Measurements from ENCODE around the gene INPP5D. TPM values are rescaled to one million over a fixed set of nuclear protein-coding genes. Genes with fewer than 3 reads are reported as not detected.

Gene INPP5D
- total and polyA plus RNA-seq, 2 of the 13 experiments (the other 11 are each of a cell fraction or from before 2014, with no cell fraction given) = 16.7 to 18.0 TPM

DNA sequence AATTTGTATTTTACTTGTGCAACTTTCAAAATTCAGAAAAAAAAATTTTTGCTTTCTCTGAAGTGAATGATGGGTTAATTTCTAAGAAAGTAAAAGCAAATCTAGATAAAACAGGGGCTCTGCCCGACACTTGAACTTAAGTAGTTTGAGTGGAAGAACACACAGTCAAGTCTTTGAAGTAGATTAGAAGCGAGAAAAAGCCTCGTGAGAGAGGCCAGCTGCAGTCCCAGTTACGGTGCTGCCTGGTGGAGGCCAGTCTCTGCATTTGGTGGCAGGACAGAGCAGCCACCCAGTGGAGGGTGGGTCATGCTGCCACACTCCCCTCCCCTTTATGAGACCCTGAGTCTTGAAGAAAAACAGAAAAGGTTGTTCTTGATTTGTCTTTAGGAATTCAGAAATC, 81.8 kb downstream of the INPP5D start:
- H4K20me1 ChIP-seq (ENCODE audit: insufficient read depth, low read length) = no peaks in the 10 kb centered on the region
- CTCF ChIA-PET (ENCODE audit: low intra/inter-chr PET ratio, low total read pairs) = no interaction called here

More for the DNA sequence above, 81.8 kb downstream of the INPP5D start:
- Histone ChIP-seq H3K4me2 (ENCODE audit: low read depth, low read length) (no peak overlapping the region), H2AFZ (ENCODE audit: low read length) (no peak overlapping the region), H3K79me2 (ENCODE audit: insufficient read depth, low read length) (no peaks in the 10 kb centered on the region), H3K9me3 (ENCODE audit: low read length) (no peaks in the 10 kb centered on the region), H3K27me3 (ENCODE audit: control insufficient read depth in 1 of 2, insufficient read depth in 2 of 2, low read length in 2 of 2) (no peaks in the 10 kb centered on the region), H3K36me3 (replicated peaks in 1 of 2; ENCODE audit: control insufficient read depth in 1 of 2, insufficient read depth in 2 of 2, low read length in 2 of 2) (peaks cover 5 to 26% of the 10 kb centered on the region in 2 experiments; a peak in 4 of 5 replicates), H3K4me3 (replicated peaks in 1 of 3; ENCODE audit: insufficient read depth in 1 of 3, low read depth in 2 of 3, low read length in 3 of 3) (no peak overlapping the region), H3K9ac (ENCODE audit: insufficient read depth, low read depth, low read length) (no peak overlapping the region), H3K4me1 (ENCODE audit: insufficient read depth, low read length) (peaks cover 23% of the 10 kb centered on the region), H3K27ac (ENCODE audit: extremely low read length, insufficient read depth, low read length) (no peak overlapping the region)
- no peak for FAIRE-seq
- POLR2A ChIA-PET = no interaction called here
- TF ChIP-seq, protein P1, sequence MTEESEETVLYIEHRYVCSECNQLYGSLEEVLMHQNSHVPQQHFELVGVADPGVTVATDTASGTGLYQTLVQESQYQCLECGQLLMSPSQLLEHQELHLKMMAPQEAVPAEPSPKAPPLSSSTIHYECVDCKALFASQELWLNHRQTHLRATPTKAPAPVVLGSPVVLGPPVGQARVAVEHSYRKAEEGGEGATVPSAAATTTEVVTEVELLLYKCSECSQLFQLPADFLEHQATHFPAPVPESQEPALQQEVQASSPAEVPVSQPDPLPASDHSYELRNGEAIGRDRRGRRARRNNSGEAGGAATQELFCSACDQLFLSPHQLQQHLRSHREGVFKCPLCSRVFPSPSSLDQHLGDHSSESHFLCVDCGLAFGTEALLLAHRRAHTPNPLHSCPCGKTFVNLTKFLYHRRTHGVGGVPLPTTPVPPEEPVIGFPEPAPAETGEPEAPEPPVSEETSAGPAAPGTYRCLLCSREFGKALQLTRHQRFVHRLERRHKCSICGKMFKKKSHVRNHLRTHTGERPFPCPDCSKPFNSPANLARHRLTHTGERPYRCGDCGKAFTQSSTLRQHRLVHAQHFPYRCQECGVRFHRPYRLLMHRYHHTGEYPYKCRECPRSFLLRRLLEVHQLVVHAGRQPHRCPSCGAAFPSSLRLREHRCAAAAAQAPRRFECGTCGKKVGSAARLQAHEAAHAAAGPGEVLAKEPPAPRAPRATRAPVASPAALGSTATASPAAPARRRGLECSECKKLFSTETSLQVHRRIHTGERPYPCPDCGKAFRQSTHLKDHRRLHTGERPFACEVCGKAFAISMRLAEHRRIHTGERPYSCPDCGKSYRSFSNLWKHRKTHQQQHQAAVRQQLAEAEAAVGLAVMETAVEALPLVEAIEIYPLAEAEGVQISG (CRISPR knock-in tag; IDR thresholded peaks at IDR 0.05) = no peak
- TF ChIP-seq HNF4G (IDR thresholded peaks at IDR 0.05; ENCODE audit: borderline replicate concordance, low read depth, low read length) (no peak), HNF4G (CRISPR knock-in tag; IDR thresholded peaks at IDR 0.05; ENCODE audit: borderline replicate concordance, low read depth) (no peak), TCF7L2 (IDR thresholded peaks at IDR 0.05; ENCODE audit: low read depth, low read length) (no peak), TCF7 (IDR thresholded peaks at IDR 0.05; ENCODE audit: low read depth) (no peak), NFATC3 (CRISPR knock-in tag; IDR thresholded peaks at IDR 0.05) (no peak)
- TF ChIP-seq, protein P2, sequence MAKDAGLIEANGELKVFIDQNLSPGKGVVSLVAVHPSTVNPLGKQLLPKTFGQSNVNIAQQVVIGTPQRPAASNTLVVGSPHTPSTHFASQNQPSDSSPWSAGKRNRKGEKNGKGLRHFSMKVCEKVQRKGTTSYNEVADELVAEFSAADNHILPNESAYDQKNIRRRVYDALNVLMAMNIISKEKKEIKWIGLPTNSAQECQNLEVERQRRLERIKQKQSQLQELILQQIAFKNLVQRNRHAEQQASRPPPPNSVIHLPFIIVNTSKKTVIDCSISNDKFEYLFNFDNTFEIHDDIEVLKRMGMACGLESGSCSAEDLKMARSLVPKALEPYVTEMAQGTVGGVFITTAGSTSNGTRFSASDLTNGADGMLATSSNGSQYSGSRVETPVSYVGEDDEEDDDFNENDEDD (CRISPR knock-in tag; IDR thresholded peaks at IDR 0.05; ENCODE audit: borderline replicate concordance) = no peak
- TF ChIP-seq, protein P3, sequence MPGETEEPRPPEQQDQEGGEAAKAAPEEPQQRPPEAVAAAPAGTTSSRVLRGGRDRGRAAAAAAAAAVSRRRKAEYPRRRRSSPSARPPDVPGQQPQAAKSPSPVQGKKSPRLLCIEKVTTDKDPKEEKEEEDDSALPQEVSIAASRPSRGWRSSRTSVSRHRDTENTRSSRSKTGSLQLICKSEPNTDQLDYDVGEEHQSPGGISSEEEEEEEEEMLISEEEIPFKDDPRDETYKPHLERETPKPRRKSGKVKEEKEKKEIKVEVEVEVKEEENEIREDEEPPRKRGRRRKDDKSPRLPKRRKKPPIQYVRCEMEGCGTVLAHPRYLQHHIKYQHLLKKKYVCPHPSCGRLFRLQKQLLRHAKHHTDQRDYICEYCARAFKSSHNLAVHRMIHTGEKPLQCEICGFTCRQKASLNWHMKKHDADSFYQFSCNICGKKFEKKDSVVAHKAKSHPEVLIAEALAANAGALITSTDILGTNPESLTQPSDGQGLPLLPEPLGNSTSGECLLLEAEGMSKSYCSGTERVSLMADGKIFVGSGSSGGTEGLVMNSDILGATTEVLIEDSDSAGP (CRISPR knock-in tag; IDR thresholded peaks at IDR 0.05; ENCODE audit: borderline replicate concordance) = no peak
- TF ChIP-seq, protein P4, sequence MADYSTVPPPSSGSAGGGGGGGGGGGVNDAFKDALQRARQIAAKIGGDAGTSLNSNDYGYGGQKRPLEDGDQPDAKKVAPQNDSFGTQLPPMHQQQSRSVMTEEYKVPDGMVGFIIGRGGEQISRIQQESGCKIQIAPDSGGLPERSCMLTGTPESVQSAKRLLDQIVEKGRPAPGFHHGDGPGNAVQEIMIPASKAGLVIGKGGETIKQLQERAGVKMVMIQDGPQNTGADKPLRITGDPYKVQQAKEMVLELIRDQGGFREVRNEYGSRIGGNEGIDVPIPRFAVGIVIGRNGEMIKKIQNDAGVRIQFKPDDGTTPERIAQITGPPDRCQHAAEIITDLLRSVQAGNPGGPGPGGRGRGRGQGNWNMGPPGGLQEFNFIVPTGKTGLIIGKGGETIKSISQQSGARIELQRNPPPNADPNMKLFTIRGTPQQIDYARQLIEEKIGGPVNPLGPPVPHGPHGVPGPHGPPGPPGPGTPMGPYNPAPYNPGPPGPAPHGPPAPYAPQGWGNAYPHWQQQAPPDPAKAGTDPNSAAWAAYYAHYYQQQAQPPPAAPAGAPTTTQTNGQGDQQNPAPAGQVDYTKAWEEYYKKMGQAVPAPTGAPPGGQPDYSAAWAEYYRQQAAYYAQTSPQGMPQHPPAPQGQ (CRISPR knock-in tag; IDR thresholded peaks at IDR 0.05; ENCODE audit: borderline replicate concordance) = no peak
- TF ChIP-seq, protein P5, sequence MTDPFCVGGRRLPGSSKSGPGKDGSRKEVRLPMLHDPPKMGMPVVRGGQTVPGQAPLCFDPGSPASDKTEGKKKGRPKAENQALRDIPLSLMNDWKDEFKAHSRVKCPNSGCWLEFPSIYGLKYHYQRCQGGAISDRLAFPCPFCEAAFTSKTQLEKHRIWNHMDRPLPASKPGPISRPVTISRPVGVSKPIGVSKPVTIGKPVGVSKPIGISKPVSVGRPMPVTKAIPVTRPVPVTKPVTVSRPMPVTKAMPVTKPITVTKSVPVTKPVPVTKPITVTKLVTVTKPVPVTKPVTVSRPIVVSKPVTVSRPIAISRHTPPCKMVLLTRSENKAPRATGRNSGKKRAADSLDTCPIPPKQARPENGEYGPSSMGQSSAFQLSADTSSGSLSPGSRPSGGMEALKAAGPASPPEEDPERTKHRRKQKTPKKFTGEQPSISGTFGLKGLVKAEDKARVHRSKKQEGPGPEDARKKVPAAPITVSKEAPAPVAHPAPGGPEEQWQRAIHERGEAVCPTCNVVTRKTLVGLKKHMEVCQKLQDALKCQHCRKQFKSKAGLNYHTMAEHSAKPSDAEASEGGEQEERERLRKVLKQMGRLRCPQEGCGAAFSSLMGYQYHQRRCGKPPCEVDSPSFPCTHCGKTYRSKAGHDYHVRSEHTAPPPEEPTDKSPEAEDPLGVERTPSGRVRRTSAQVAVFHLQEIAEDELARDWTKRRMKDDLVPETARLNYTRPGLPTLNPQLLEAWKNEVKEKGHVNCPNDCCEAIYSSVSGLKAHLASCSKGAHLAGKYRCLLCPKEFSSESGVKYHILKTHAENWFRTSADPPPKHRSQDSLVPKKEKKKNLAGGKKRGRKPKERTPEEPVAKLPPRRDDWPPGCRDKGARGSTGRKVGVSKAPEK (CRISPR knock-in tag; IDR thresholded peaks at IDR 0.05; ENCODE audit: borderline replicate concordance) = no peak
- DNase-seq (ENCODE audit: low spot score) = no peak
- in situ Hi-C loops (cut with HindIII; ENCODE audit: extremely low pct_ligation_motif_present, low pct_unique_long_range_greater_than_20kb) = no loop called here
- no peak for ATAC-seq
- no TSS peak for BruUV-seq (replicated peaks)
- intact Hi-C loops (cut with micrococcal nuclease; ENCODE audit: unreplicated experiment) = no loop called here
- 97% methylated on average over 4 of the region's 4 CpGs for WGBS (ENCODE audit: low lambda C conversion rate)
